ENCODE measurements around the gene BRD3OS.
A peak's percentile ranks its signal among the peaks of the same experiment; 100 is the strongest.
"Not testable (repeated sequence)": the region's sequence is repeated elsewhere in the genome, so short reads cannot be mapped to it uniquely, and the experiment has no call there.

Gene BRD3OS

GRCh38 chr9:134063571-134064450, 38.5 kb downstream of the BRD3OS start:
- DNase-seq (ENCODE audit: low read depth in 2 of 2), result no peak

- DNase-seq (ENCODE audit: low read depth in 2 of 2), result no peak
Observed at GRCh38 chr9:134064711-134065110, 39.4 kb downstream of the BRD3OS start.

- DNase-seq (ENCODE audit: low read depth in 2 of 2), result peak in 1 of 2 donors; percentile 19
Observed at GRCh38 chr9:134065612-134066419, 40.5 kb downstream of the BRD3OS start.

GRCh38 chr9:134066526-134066912, 41.2 kb downstream of the BRD3OS start:
- no peak for DNase-seq (ENCODE audit: low read depth in 2 of 2)

GRCh38 chr9:134066913-134067851, 41.9 kb downstream of the BRD3OS start:
- no peak for DNase-seq (ENCODE audit: low read depth in 2 of 2)

- peak; percentile 57 to 70 for DNase-seq (ENCODE audit: low read depth in 2 of 2)
Observed at GRCh38 chr9:134067904-134068743, 42.8 kb downstream of the BRD3OS start, which contains the start of gene BRD3. Gene BRD3, minus strand, starts transcription at chr9:134068026. Its CDS starts 14,549 bp downstream, at chr9:134053477.

GRCh38 chr9:134068744-134069479, 43.6 kb downstream of the BRD3OS start:
- no peak for DNase-seq (ENCODE audit: low read depth in 2 of 2)

- no peak for DNase-seq (ENCODE audit: low read depth in 2 of 2)
Observed at GRCh38 chr9:134069480-134070399, 44.5 kb downstream of the BRD3OS start.

- DNase-seq (ENCODE audit: low read depth in 2 of 2), result no peak
Observed at GRCh38 chr9:134071149-134071548, 45.9 kb downstream of the BRD3OS start.

GRCh38 chr9:134072683-134073082, 47.4 kb downstream of the BRD3OS start:
- DNase-seq (ENCODE audit: low read depth in 2 of 2), result not testable (repeated sequence)

GRCh38 chr9:134073500-134073899, 48.2 kb downstream of the BRD3OS start:
- no peak for DNase-seq (ENCODE audit: low read depth in 2 of 2)

- not testable (repeated sequence) for DNase-seq (ENCODE audit: low read depth in 2 of 2)
Observed at GRCh38 chr9:134075689-134076088, 50.4 kb downstream of the BRD3OS start.

GRCh38 chr9:134076644-134077043, 51.4 kb downstream of the BRD3OS start:
- no peak for DNase-seq (ENCODE audit: low read depth in 2 of 2)
